SJSA1 (cell line): ENCODE data around the gene MRPL16. TPM values are rescaled to one million over a fixed set of nuclear protein-coding genes. Genes with fewer than 3 reads are reported as not detected.
"Not testable (repeated sequence)": the region's sequence is repeated elsewhere in the genome, so short reads cannot be mapped to it uniquely, and the experiment has no call there.

Experiments used
- DNase-seq, 2 experiments: peaks; one replicate each; pipeline ENCODE4 v3.0.0-alpha.2; 2015 to 2020; ENCODE audit warnings: low spot score in 2 of 2, low read depth in 1 of 2
- H3K27ac ChIP-seq: fragments of 250-450 bp; sonication (Bioruptor Pico); 2 replicates; pipeline ENCODE4 v1.5.1; 2020; ENCODE audit warnings: mild to moderate bottlenecking, moderate library complexity
- H3K27me3 ChIP-seq: fragments of 250-450 bp; sonication (Bioruptor Pico); replicated peaks from 2 replicates; pipeline ENCODE4 v1.5.1; 2020; ENCODE audit warnings: mild to moderate bottlenecking, moderate library complexity
- H3K36me3 ChIP-seq: fragments of 250-450 bp; sonication (Bioruptor Pico); 2 replicates; pipeline ENCODE4 v1.5.1; 2020; ENCODE audit warnings: mild to moderate bottlenecking
- H3K4me1 ChIP-seq: fragments of 250-450 bp; sonication (Bioruptor Pico); replicated peaks from 2 replicates; pipeline ENCODE4 v1.6.1; 2021; ENCODE audit warnings: mild to moderate bottlenecking
- H3K4me3 ChIP-seq: fragments of 250-450 bp; sonication (Bioruptor Pico); 2 replicates; pipeline ENCODE4 v1.5.1; 2020; ENCODE audit warnings: mild to moderate bottlenecking
- H3K9me3 ChIP-seq: fragments of 250-450 bp; sonication (Bioruptor Pico); replicated peaks from 2 replicates; pipeline ENCODE4 v1.5.1; 2020; ENCODE audit warnings: mild to moderate bottlenecking
- total RNA-seq: library from RNA; depleted of rRNA; stranded (reverse); fragments of >200 nt; shearing (Covaris generic); gene quantifications from 2 replicates; pipeline ENCODE4 v1.2.3, GENCODE V29; 2014

Gene MRPL16
- total RNA-seq, 1 experiment from 2014 or later, result 93.0 TPM

GRCh38 chr11:59833602-59834001, 23.0 kb upstream of the MRPL16 start:
- Histone ChIP-seq H3K36me3 (no peaks in the 10 kb centered on the region), H3K27ac (no peak overlapping the region), H3K27me3 (peaks cover 24% of the 10 kb centered on the region; the same call in 1 of the 2 replicates), H3K4me3 (no peak overlapping the region), H3K4me1 (no peaks in the 10 kb centered on the region), H3K9me3 (no peaks in the 10 kb centered on the region)
- DNase-seq, result no peak

GRCh38 chr11:59829358-59829757, 18.8 kb upstream of the MRPL16 start:
- Histone ChIP-seq H3K4me1 (no peaks in the 10 kb centered on the region), H3K9me3 (no peaks in the 10 kb centered on the region), H3K36me3 (no peaks in the 10 kb centered on the region), H3K27me3 (peaks cover 8% of the 10 kb centered on the region; the same call in 1 of the 2 replicates), H3K4me3 (no peak overlapping the region), H3K27ac (no peak overlapping the region)
- no peak for DNase-seq

- H3K4me3 ChIP-seq, result no peak overlapping the region
- H3K27ac ChIP-seq, result no peak overlapping the region
- H3K4me1 ChIP-seq, result no peaks in the 10 kb centered on the region
- H3K27me3 ChIP-seq, result peaks cover 23% of the 10 kb centered on the region
- no peaks in the 10 kb centered on the region for H3K36me3 ChIP-seq
- no peaks in the 10 kb centered on the region for H3K9me3 ChIP-seq
- peak in 1 of 2 experiments; percentile 36 for DNase-seq
Measured at GRCh38 chr11:59822989-59823566, 12.5 kb upstream of the MRPL16 start.

- Histone ChIP-seq H3K27me3 (peaks cover 35% of the 10 kb centered on the region), H3K4me1 (no peaks in the 10 kb centered on the region)
Measured at GRCh38 chr11:59818572-59818971, 8.0 kb upstream of the MRPL16 start.

GRCh38 chr11:59816434-59816833, 5.9 kb upstream of the MRPL16 start:
- H3K36me3 ChIP-seq, H3K4me3 ChIP-seq, H3K9me3 ChIP-seq, DNase-seq, H3K4me1 ChIP-seq, H3K27ac ChIP-seq: not testable (repeated sequence)
- peaks cover 26% of the 10 kb centered on the region for H3K27me3 ChIP-seq

More at GRCh38 chr11:59818572-59818971, 8.0 kb upstream of the MRPL16 start:
- no peaks in the 10 kb centered on the region for H3K36me3 ChIP-seq
- DNase-seq, result no peak
- no peak overlapping the region for H3K4me3 ChIP-seq
- no peaks in the 10 kb centered on the region for H3K9me3 ChIP-seq
- H3K27ac ChIP-seq, result no peak overlapping the region

- no peaks in the 10 kb centered on the region for H3K36me3 ChIP-seq
- no peak for DNase-seq
Measured at GRCh38 chr11:59815754-59816153, 5.2 kb upstream of the MRPL16 start.

GRCh38 chr11:59814021-59814420, 3.4 kb upstream of the MRPL16 start:
- Histone ChIP-seq H3K36me3 (peaks cover 6% of the 10 kb centered on the region), H3K4me1 (peaks cover 8% of the 10 kb centered on the region), H3K27me3 (peaks cover 16% of the 10 kb centered on the region), H3K9me3 (no peaks in the 10 kb centered on the region), H3K4me3 (no peak overlapping the region), H3K27ac (no peak overlapping the region)
- DNase-seq, result no peak

More at GRCh38 chr11:59815754-59816153, 5.2 kb upstream of the MRPL16 start:
- Histone ChIP-seq H3K4me3 (no peak overlapping the region), H3K27me3 (peaks cover 26% of the 10 kb centered on the region), H3K27ac (no peak overlapping the region), H3K4me1 (peaks cover 4% of the 10 kb centered on the region), H3K9me3 (no peaks in the 10 kb centered on the region)

GRCh38 chr11:59813364-59813763, 2.8 kb upstream of the MRPL16 start:
- Histone ChIP-seq H3K27me3 (peaks cover 16% of the 10 kb centered on the region), H3K9me3 (no peaks in the 10 kb centered on the region), H3K4me3 (no peak overlapping the region), H3K27ac (no peak overlapping the region), H3K4me1 (peaks cover 8% of the 10 kb centered on the region), H3K36me3 (peaks cover 13% of the 10 kb centered on the region)
- DNase-seq, result no peak

GRCh38 chr11:59812220-59812619, 1.6 kb upstream of the MRPL16 start:
- DNase-seq, result no peak
- Histone ChIP-seq H3K4me1 (peaks cover 8% of the 10 kb centered on the region), H3K27me3 (peaks cover 14% of the 10 kb centered on the region), H3K4me3 (no peak overlapping the region), H3K36me3 (peaks cover 24% of the 10 kb centered on the region), H3K27ac (no peak overlapping the region), H3K9me3 (no peaks in the 10 kb centered on the region)

GRCh38 chr11:59810911-59811259, 307 bp upstream of the MRPL16 start:
- Histone ChIP-seq H3K27me3 (peaks cover 6% of the 10 kb centered on the region), H3K36me3 (peaks cover 38% of the 10 kb centered on the region), H3K9me3 (no peaks in the 10 kb centered on the region), H3K4me1 (peaks cover 8% of the 10 kb centered on the region), H3K27ac (no peak overlapping the region), H3K4me3 (peak overlapping the region; percentile 78)
- DNase-seq, result no peak

GRCh38 chr11:59807047-59807610, 3.4 kb downstream of the MRPL16 start:
- Histone ChIP-seq H3K27ac (no peak overlapping the region), H3K9me3 (no peaks in the 10 kb centered on the region), H3K27me3 (no peaks in the 10 kb centered on the region), H3K4me3 (no peak overlapping the region), H3K36me3 (peaks cover 68% of the 10 kb centered on the region), H3K4me1 (peaks cover 8% of the 10 kb centered on the region)
- DNase-seq, result no peak

GRCh38 chr11:59804061-59804460, 6.5 kb downstream of the MRPL16 start:
- no peaks in the 10 kb centered on the region for H3K4me1 ChIP-seq
- no peak for DNase-seq
- H3K27ac ChIP-seq, result no peak overlapping the region
- no peaks in the 10 kb centered on the region for H3K27me3 ChIP-seq
- peaks cover 69% of the 10 kb centered on the region for H3K36me3 ChIP-seq
- H3K4me3 ChIP-seq, result no peak overlapping the region
- no peaks in the 10 kb centered on the region for H3K9me3 ChIP-seq

- Histone ChIP-seq H3K27ac (no peak overlapping the region), H3K4me1 (no peaks in the 10 kb centered on the region), H3K9me3 (no peaks in the 10 kb centered on the region), H3K4me3 (no peak overlapping the region), H3K27me3 (no peaks in the 10 kb centered on the region), H3K36me3 (peaks cover 56% of the 10 kb centered on the region)
- DNase-seq, result peak in 1 of 2 experiments; percentile 50
Measured at GRCh38 chr11:59802639-59803176, 7.9 kb downstream of the MRPL16 start.

- no peaks in the 10 kb centered on the region for H3K27me3 ChIP-seq
- no peaks in the 10 kb centered on the region for H3K9me3 ChIP-seq
- DNase-seq, result peak in 1 of 2 experiments; percentile 44
- no peak overlapping the region for H3K4me3 ChIP-seq
- no peaks in the 10 kb centered on the region for H3K4me1 ChIP-seq
- H3K27ac ChIP-seq, result no peak overlapping the region
- peaks cover 51% of the 10 kb centered on the region for H3K36me3 ChIP-seq
Measured at GRCh38 chr11:59801981-59802638, 8.5 kb downstream of the MRPL16 start.
